Measurements from ENCODE around the gene PDLIM4.

- no peak for TF ChIP-seq CTCF (IDR thresholded peaks at IDR 0.05)
- TF ChIP-seq EP300 (IDR thresholded peaks at IDR 0.05), result no peak
- TF ChIP-seq POLR2A (IDR thresholded peaks at IDR 0.05), result no peak
Measured at GRCh38 chr5:132230871-132231270, 26.6 kb upstream of the PDLIM4 start.

Data from ovary (tissue), 3 donors.